NCI-H2227 treated with DMSO at 0.1 percent for 48 hours (cell line): Measurements from ENCODE around the gene REELD1.

Experiments used
- DNase-seq: peaks from one replicate; lab custom pipeline; 2025; lab: John Stamatoyannopoulos, UW

REELD1 gene

DNA sequence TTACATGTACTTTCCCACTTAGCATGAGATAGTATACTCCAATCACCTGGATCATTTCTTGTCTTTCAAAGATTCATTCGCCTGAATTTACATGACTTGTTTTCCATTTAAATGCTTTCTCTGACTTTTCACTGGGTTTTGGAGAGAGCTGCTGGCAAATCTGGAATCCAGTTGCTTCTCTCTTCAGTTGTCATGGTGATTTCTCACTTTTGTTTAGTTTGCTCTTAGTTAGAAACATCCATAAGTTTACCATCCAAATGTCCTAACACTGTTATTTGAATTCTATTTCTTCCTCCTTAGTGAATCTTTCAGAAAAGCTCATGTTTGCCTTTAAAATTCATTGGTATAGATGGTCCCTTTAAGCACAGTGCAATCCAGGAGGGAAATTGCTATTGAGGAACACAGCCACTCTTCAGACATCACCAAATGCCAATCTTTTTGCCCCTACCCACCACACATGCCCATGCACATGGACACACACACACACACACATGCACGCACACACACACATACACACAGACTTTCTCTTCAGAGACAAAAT lies 51.7 kb downstream of the REELD1 start:
- DNase-seq: no peak

DNA sequence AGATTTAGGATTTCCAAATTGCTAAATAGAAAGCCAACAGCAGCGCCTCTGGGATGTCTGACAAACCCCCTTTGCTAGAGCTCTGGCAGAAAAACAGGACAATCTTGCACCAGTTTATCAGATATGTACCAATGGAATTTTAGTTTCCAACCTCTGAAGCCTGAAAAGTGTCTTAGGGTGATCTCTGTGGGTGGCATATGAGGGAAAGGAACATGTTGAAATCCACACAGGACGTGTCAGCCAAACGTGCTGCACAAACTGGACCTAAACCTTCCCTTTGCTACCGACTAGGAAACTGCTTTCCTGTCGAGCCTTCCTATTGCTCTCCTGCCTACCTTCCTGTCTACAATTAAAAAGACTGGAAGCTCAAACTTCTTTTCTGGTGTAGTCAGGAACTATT lies 53.5 kb downstream of the REELD1 start:
- DNase-seq: no peak

DNA sequence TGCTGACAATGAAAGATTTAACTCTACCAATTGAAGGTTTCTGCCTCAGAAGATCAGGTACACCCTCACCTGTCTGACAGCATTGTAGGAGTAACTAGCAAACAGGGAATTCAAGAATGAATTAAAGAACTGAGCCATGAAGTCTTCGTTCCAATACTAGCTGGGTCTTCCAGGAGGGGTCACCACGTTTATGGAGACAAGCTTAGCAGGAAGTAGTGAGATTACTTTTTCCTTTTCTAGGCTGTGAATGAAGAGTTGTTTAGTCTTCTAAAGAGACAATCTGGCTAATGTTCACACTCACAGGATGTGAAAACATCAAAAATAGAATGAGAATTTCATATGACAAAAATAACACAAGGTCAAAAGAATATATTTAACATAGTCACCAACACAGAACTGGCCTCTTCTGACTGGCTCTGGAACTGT lies 54.9 kb downstream of the REELD1 start:
- DNase-seq: no peak

DNA sequence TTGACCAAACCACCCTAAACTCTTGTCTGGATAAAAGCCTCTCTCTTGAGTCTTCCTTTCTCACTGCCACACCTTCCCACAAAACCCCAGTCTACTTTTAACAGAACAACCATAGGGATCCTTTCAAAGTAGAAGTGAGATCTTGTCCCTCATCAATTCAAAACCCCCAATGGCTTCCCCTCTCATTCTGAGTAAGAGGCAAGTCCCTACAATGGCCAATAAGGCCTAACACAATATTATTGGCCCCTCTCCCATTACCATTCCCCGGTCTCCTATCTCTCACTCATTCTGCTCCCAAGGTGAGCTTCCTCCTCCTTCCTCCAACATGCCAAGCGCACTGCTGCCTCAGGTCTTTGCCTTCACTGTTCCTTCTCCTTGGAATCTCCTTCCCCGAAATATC lies 57.1 kb downstream of the REELD1 start:
- DNase-seq: no peak

DNA sequence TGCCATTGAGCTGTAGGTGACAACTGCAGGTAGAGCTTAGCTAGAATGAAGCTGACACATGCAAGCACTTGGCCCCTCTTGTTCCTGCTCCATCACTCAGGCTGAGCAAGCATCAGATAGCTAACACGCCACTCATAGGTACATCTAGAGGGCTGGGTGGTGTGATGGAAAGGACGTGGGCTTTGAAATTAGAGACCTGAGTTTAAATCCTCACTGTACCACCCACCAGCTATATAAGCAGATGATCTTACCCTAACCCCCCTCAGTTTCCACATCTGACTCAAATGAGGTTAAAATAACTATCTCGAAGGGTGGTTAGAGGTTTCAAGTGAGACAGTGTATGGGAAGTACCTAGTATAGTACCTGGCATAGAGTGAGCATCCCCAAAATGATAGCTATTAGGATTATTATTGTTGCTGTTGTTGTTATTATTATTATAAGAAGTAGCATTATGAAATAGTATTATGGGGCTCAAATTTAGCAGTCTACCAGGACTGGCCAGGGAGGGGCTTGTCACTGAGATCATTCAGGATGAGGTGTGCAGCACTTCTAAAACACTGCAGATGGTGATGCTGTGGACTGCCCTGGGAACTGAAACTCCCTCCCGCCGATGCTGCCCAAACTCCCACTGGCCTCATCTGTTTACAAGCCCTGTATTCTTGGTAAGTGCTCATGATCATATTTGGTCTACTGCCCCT lies 59.0 kb downstream of the REELD1 start:
- DNase-seq: no peak

GRCh38 chr4:146274774-146275173 lies 60.4 kb downstream of the REELD1 start:
- DNase-seq: no peak

DNA sequence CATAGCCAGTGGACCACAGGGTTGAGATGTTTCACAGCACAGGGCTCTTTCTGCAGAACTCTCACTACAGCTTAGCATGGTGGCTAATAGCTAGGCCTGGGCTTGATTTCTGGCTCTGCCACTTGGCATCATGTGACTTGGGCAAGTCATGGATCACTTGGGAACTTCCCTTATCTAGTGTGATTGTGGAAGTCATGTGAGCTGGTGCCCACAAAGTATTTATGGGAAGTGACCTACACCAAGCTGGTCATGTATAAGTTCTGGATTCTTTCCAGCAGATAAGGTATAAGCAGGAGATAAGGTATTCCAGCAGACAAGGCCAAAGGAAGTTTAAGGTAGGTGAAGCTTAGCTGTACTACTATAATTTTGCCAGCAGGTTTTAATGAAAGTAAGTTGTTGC lies 61.0 kb downstream of the REELD1 start:
- no peak for DNase-seq

- no peak for DNase-seq
Observed at GRCh38 chr4:146278986-146279385, 64.6 kb downstream of the REELD1 start.
